ENCODE results near the gene LDLRAP1. TPM values are rescaled to one million over a fixed set of nuclear protein-coding genes. Genes with fewer than 3 reads are reported as not detected.
"Not testable (repeated sequence)": the region's sequence is repeated elsewhere in the genome, so short reads cannot be mapped to it uniquely, and the experiment has no call there.

LDLRAP1 gene
- total and polyA plus RNA-seq, 2 experiments from 2014 or later: 23.6 to 26.9 TPM

GRCh38 chr1:25502957-25503356, 40.4 kb upstream of the LDLRAP1 start:
- Histone ChIP-seq H3K36me3 (ENCODE audit: low read depth) (peaks cover 14% of the 10 kb centered on the region), H3K4me3 (no peak overlapping the region), H3K9me3 (ENCODE audit: low read depth) (no peaks in the 10 kb centered on the region), H4K20me1 (ENCODE audit: insufficient read depth) (no peaks in the 10 kb centered on the region), H3K9ac (no peak overlapping the region), H3K9me2 (ENCODE audit: insufficient read depth) (no peaks in the 10 kb centered on the region), H3K79me2 (ENCODE audit: insufficient read depth) (no peaks in the 10 kb centered on the region), H3K4me2 (ENCODE audit: unreplicated experiment) (peak overlapping the region; percentile 36), H3F3A (ENCODE audit: insufficient read depth) (peaks cover 10% of the 10 kb centered on the region), H3K4me1 (ENCODE audit: insufficient read depth) (peaks cover 43% of the 10 kb centered on the region), H3K27me3 (replicated peaks; ENCODE audit: insufficient read depth) (no peaks in the 10 kb centered on the region), H3K27ac (no peak overlapping the region), H2AFZ (no peak overlapping the region)
- 68% methylated on average over 4 of the region's 4 CpGs for WGBS, 2 experiments (ENCODE audit: low coverage in 1 of 2, low lambda C conversion rate in 2 of 2, missing lambda C conversion rate in 2 of 2)
- TF ChIP-seq EZH2 (IDR thresholded peaks at IDR 0.05; ENCODE audit: insufficient read depth, poor library complexity, severe bottlenecking): no peak
- no peak for TF ChIP-seq EZH2phosphoT487 (IDR thresholded peaks at IDR 0.05; ENCODE audit: insufficient read depth, low read depth)
- in situ Hi-C loops (cut with MboI): no loop called here
- DNase-seq: peak; percentile 54

- peak; percentile 34 for DNase-seq
- TF ChIP-seq EZH2phosphoT487 (IDR thresholded peaks at IDR 0.05; ENCODE audit: insufficient read depth, low read depth) (no peak), EZH2 (IDR thresholded peaks at IDR 0.05; ENCODE audit: insufficient read depth, poor library complexity, severe bottlenecking) (no peak)
- Histone ChIP-seq H3K27me3 (replicated peaks; ENCODE audit: insufficient read depth) (no peaks in the 10 kb centered on the region), H3F3A (ENCODE audit: insufficient read depth) (peaks cover 10% of the 10 kb centered on the region), H2AFZ (no peak overlapping the region), H4K20me1 (ENCODE audit: insufficient read depth) (no peaks in the 10 kb centered on the region), H3K9me3 (ENCODE audit: low read depth) (no peaks in the 10 kb centered on the region), H3K9ac (no peak overlapping the region), H3K36me3 (ENCODE audit: low read depth) (peaks cover 5% of the 10 kb centered on the region), H3K9me2 (ENCODE audit: insufficient read depth) (no peaks in the 10 kb centered on the region), H3K4me2 (ENCODE audit: unreplicated experiment) (no peak overlapping the region), H3K79me2 (ENCODE audit: insufficient read depth) (no peaks in the 10 kb centered on the region), H3K4me1 (ENCODE audit: insufficient read depth) (peaks cover 43% of the 10 kb centered on the region), H3K4me3 (no peak overlapping the region), H3K27ac (no peak overlapping the region)
- WGBS, 2 experiments (ENCODE audit: low coverage in 1 of 2, low lambda C conversion rate in 2 of 2, missing lambda C conversion rate in 2 of 2): 85 to 89% methylated on average over 12 of the region's 12 CpGs
- in situ Hi-C loops (cut with MboI): no loop called here
Measured at GRCh38 chr1:25503551-25504426, 39.6 kb upstream of the LDLRAP1 start.

GRCh38 chr1:25504706-25505595, 38.5 kb upstream of the LDLRAP1 start:
- H3K4me2 ChIP-seq (ENCODE audit: unreplicated experiment): no peak overlapping the region

GRCh38 chr1:25505656-25506385, 37.6 kb upstream of the LDLRAP1 start:
- H3K27me3 ChIP-seq (replicated peaks; ENCODE audit: insufficient read depth): no peaks in the 10 kb centered on the region
- no peak for DNase-seq
- H4K20me1 ChIP-seq (ENCODE audit: insufficient read depth): no peaks in the 10 kb centered on the region
- no peaks in the 10 kb centered on the region for H3K9me2 ChIP-seq (ENCODE audit: insufficient read depth)
- in situ Hi-C loops (cut with MboI): no loop called here
- 74 to 76% methylated on average over 14 of the region's 14 CpGs for WGBS, 2 experiments (ENCODE audit: low coverage in 1 of 2, low lambda C conversion rate in 2 of 2, missing lambda C conversion rate in 2 of 2)
- no peaks in the 10 kb centered on the region for H3K36me3 ChIP-seq (ENCODE audit: low read depth)
- H3F3A ChIP-seq (ENCODE audit: insufficient read depth): peaks cover 2% of the 10 kb centered on the region; the same call in 1 of the 2 replicates
- no peaks in the 10 kb centered on the region for H3K9me3 ChIP-seq (ENCODE audit: low read depth)
- no peak overlapping the region for H3K4me2 ChIP-seq (ENCODE audit: unreplicated experiment)
- no peak overlapping the region for H3K27ac ChIP-seq
- TF ChIP-seq EZH2 (IDR thresholded peaks at IDR 0.05; ENCODE audit: insufficient read depth, poor library complexity, severe bottlenecking): no peak
- no peak for TF ChIP-seq EZH2phosphoT487 (IDR thresholded peaks at IDR 0.05; ENCODE audit: insufficient read depth, low read depth)
- no peak overlapping the region for H2AFZ ChIP-seq
- peaks cover 32% of the 10 kb centered on the region for H3K4me1 ChIP-seq (ENCODE audit: insufficient read depth)
- no peaks in the 10 kb centered on the region for H3K79me2 ChIP-seq (ENCODE audit: insufficient read depth)
- H3K9ac ChIP-seq: no peak overlapping the region
- no peak overlapping the region for H3K4me3 ChIP-seq

More at GRCh38 chr1:25504706-25505595, 38.5 kb upstream of the LDLRAP1 start:
- WGBS, 2 experiments (ENCODE audit: low coverage in 1 of 2, low lambda C conversion rate in 2 of 2, missing lambda C conversion rate in 2 of 2): 72 to 74% methylated on average over 9 of the region's 9 CpGs
- H3K4me1 ChIP-seq (ENCODE audit: insufficient read depth): peaks cover 41% of the 10 kb centered on the region
- H3K4me3 ChIP-seq: no peak overlapping the region
- no peaks in the 10 kb centered on the region for H3K27me3 ChIP-seq (replicated peaks; ENCODE audit: insufficient read depth)
- DNase-seq: peak; percentile 48
- H3K9me3 ChIP-seq (ENCODE audit: low read depth): no peaks in the 10 kb centered on the region
- no peaks in the 10 kb centered on the region for H3K36me3 ChIP-seq (ENCODE audit: low read depth)
- no peaks in the 10 kb centered on the region for H4K20me1 ChIP-seq (ENCODE audit: insufficient read depth)
- no peak overlapping the region for H2AFZ ChIP-seq
- H3K9me2 ChIP-seq (ENCODE audit: insufficient read depth): no peaks in the 10 kb centered on the region
- TF ChIP-seq EZH2 (IDR thresholded peaks at IDR 0.05; ENCODE audit: insufficient read depth, poor library complexity, severe bottlenecking): no peak
- no peak for TF ChIP-seq EZH2phosphoT487 (IDR thresholded peaks at IDR 0.05; ENCODE audit: insufficient read depth, low read depth)
- no peak overlapping the region for H3K9ac ChIP-seq
- H3K27ac ChIP-seq: no peak overlapping the region
- H3K79me2 ChIP-seq (ENCODE audit: insufficient read depth): no peaks in the 10 kb centered on the region
- H3F3A ChIP-seq (ENCODE audit: insufficient read depth): peaks cover 10% of the 10 kb centered on the region
- in situ Hi-C loops (cut with MboI): no loop called here

GRCh38 chr1:25506566-25507463, 36.6 kb upstream of the LDLRAP1 start:
- H3K4me2 ChIP-seq (ENCODE audit: unreplicated experiment); H3K36me3 ChIP-seq (ENCODE audit: low read depth); H3K27me3 ChIP-seq (replicated peaks; ENCODE audit: insufficient read depth); in situ Hi-C loops (cut with MboI); H3K27ac ChIP-seq; H3F3A ChIP-seq (ENCODE audit: insufficient read depth); H3K9me3 ChIP-seq (ENCODE audit: low read depth); H3K79me2 ChIP-seq (ENCODE audit: insufficient read depth); DNase-seq; H4K20me1 ChIP-seq (ENCODE audit: insufficient read depth); H3K9ac ChIP-seq; H2AFZ ChIP-seq; H3K4me3 ChIP-seq; H3K9me2 ChIP-seq (ENCODE audit: insufficient read depth): not testable (repeated sequence)
- 58 to 59% methylated on average over 27 to 37 of the region's 37 CpGs for WGBS, 2 experiments (ENCODE audit: low coverage in 1 of 2, low lambda C conversion rate in 2 of 2, missing lambda C conversion rate in 2 of 2)
- peaks cover 22% of the 10 kb centered on the region for H3K4me1 ChIP-seq (ENCODE audit: insufficient read depth)

Measured in GM23248 (cell line).